CD1c-positive myeloid dendritic cell (primary cell): Measurements from ENCODE around the gene AGA.
A peak's percentile ranks its signal among the peaks of the same experiment; 100 is the strongest.

Source experiments
- DNase-seq: peaks from one replicate; pipeline ENCODE4 v3.0.0-alpha.2; 2016; ENCODE audit errors: extremely low spot score

Gene AGA

GRCh38 chr4:177447417-177448004 is 5.3 kb upstream of the AGA start:
- no peak for DNase-seq

DNA sequence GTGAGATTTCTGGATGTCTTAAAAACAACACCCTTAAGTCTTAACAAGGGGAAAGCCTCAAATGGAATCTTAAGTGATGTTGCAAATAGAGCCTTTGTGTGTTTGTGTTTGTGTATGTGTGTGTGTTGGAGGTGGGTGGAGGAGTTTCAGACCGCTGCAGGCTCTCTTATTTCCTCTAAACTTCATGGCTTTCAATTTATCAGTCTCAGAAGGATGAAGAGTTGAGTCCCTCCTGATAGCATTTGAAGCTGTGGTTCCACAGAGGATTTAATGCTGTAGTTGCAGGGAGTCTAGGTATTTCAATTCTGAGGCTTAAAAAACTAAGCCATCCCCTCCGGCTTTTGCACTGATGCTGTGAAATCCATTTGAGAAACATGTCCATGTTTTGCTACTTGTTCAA is 4.3 kb upstream of the AGA start:
- DNase-seq: no peak

DNA sequence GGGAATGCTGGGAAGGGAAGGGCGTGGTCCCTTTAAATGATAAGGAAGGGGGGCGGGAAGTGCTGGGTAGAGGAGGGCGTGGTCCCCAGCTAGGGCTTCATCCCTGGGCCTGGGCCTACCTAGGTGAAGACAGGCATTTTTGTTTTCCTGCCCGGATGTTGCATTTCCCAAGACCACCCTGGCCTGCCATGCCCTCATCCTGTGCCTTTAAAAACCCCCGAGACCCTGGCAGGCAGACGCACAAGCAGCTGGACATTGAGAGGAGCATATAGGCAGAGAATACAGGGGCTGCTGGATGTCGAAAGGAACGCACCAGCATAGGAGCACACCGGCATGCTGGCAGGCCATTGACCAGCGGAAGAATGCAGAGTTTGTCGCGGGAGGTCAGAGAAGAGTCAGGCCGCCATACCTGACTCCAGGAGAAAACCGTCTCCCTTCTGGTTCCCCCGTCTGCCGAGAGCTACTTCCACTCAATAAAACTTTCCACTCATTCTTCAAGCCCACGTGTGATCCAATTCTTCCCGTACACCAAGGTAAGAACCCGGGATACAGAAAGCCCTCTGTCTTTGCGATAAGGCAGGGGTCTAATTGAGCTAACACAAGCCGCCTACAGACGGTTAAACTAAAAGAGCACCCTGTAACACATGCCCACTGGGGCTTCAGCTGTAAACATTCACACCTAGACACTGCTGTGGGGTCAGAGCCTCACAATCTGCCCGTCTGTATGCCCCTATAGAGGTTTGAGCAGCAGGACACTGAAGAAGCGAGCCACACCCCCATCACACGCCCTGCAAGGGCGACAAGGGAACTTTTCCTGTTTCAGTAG is 2.9 kb upstream of the AGA start:
- no peak for DNase-seq

GRCh38 chr4:177441061-177441802 is 1.0 kb downstream of the AGA start:
- peak; percentile 80 for DNase-seq

DNA sequence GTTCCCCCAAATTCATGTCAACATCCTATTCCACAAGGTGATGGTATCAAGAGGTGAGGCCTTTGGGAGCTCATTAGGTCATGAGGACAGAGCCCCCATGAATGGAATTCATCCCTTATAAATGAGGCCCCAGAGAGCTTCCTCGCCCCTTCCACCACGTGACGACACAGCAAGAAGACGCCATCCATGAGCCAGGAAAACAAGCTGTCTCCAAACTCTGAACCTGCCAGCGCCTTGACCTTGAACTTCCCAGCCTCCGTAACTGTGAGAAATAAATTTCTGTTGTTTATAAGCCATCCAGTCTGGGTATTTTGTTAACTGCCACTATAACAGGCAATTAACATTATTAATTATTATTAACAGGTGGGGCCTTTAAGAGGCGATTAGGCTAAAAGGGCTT is 5.8 kb downstream of the AGA start:
- DNase-seq: no peak

GRCh38 chr4:177434667-177435066 is 7.6 kb downstream of the AGA start:
- DNase-seq: no peak

DNA sequence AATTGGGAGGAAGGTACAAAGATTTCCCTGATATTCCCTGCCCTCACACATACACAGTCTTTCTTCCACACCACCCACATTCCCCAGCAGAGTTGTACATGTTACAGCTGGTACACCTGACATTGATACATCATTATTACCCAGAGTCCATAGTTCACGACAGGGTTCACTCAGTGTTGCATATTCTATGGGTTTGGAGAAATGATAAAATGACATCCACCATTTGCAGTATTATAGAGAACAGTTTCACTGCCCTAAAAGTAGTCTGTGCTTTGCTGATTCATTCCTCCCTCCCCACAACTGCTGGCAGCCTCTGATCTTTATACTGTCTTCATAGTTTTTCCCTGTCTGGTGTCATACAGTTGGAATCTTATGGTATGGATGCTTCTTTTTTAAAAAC is 15.0 kb downstream of the AGA start:
- no peak for DNase-seq

GRCh38 chr4:177419434-177419833 is 22.8 kb downstream of the AGA start:
- no peak for DNase-seq

DNA sequence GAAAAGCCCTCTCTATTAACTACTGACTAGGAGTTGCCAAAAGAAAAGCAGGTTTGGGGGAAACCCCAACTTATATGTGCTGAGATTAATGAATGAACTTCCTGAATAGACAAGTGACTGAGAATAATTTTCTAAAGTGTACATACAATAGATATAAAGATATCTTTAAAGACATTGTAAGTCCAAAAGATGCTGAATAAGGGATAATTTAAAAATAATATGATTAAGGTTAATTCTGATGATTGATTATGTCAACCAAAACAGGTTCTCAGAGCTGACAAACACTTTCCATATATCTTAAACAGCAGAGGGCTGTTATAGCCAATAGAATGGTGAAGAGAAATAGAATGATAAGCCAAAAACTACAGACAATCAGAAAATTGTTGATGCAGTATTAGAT is 28.6 kb downstream of the AGA start:
- no peak for DNase-seq

GRCh38 chr4:177413076-177413475 is 29.2 kb downstream of the AGA start:
- DNase-seq: no peak

- DNase-seq: no peak
Observed at GRCh38 chr4:177411996-177412395, 30.2 kb downstream of the AGA start.

DNA sequence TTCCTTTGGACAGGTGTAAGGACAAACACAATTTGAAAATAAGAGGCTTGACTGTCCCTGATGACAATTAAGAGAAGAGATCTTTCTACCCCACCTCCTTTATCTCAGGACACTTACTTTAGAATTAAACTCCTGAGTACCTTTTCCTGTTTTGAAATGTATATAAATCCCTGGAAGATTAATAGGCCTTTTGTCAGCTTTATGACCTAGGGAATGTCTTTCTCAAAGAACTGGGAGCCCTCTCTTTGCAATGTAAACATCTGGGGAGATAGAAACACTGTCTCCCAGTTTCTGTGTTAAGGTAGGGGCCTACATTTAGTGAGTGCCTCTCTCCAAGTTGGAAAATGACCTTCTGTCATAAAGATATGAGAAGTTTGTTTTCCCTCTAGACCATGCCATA is 31.7 kb downstream of the AGA start:
- no peak for DNase-seq

GRCh38 chr4:177408023-177408422 is 34.2 kb downstream of the AGA start:
- DNase-seq: no peak

- no peak for DNase-seq
Observed at GRCh38 chr4:177405508-177405907, 36.7 kb downstream of the AGA start.

DNA sequence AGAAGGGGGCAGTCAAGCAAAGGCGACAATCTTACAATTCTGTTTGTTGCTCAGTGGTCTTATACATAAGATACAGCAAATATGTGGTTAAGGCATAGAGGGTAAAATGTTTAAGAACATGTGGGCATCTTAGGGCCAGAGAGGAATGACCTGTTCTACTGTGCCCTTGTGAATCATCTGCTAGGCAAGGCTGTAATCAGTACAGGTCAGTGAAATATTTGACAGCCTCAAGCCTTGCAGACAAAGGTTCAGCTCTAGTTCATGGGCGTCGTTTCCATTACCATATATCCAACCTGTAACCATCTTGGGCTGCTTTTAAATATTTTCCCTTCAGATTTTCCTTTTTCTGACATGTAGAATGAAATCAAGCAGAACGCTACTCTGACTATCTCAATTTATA is 37.3 kb downstream of the AGA start:
- no peak for DNase-seq

- no peak for DNase-seq
Observed at GRCh38 chr4:177404342-177404741, 37.9 kb downstream of the AGA start.

DNA sequence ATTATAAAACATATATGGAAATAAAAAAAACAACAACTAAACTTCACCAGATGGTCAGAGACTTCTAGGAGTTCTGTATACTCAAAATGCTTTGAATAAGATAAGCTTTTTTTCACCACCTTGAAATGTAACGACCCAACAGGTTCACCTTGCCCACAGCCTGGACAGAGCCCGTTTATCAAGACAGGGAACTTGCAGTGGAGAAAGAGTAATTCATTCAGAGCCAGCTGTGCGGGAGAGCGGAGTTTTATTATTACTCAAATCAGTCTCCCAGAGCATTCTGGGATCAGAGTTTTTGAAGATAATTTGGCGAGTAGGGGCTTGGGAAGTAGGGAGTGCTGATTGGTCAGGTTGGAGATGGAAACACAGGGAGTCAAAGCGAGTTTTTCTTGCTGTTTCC is 38.5 kb downstream of the AGA start:
- no peak for DNase-seq

GRCh38 chr4:177401658-177402273 is 40.5 kb downstream of the AGA start:
- DNase-seq: no peak

- DNase-seq: no peak
Observed at GRCh38 chr4:177400030-177400429, 42.2 kb downstream of the AGA start.

- DNase-seq: no peak
Observed at GRCh38 chr4:177396352-177396751, 45.9 kb downstream of the AGA start.

- DNase-seq: no peak
Observed at GRCh38 chr4:177393236-177393635, 49.0 kb downstream of the AGA start.

DNA sequence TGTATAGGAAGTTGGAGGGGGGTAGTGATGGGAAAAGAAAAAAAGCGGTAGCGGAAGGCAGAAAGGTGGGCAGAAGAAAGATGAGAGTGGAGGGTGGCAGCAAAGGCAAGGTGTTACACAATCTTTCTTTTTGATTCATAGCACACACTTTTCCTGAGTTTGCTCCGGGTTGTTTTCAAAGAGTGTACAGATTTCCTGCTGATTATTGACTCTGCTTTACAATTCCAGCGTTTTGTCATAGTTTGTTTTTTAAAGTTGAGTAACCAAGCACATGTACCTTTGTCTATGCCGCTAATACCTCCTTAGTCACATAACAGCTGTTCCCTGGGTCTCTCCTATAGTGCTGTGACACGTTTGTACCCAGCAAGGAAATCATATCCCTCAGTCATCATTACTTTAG is 50.3 kb downstream of the AGA start:
- no peak for DNase-seq

GRCh38 chr4:177391287-177391686 is 51.0 kb downstream of the AGA start:
- DNase-seq: no peak
